ENCODE results near the gene PGGHG.
"Not testable (repeated sequence)": the region's sequence is repeated elsewhere in the genome, so short reads cannot be mapped to it uniquely, and the experiment has no call there.

The PGGHG gene

DNA sequence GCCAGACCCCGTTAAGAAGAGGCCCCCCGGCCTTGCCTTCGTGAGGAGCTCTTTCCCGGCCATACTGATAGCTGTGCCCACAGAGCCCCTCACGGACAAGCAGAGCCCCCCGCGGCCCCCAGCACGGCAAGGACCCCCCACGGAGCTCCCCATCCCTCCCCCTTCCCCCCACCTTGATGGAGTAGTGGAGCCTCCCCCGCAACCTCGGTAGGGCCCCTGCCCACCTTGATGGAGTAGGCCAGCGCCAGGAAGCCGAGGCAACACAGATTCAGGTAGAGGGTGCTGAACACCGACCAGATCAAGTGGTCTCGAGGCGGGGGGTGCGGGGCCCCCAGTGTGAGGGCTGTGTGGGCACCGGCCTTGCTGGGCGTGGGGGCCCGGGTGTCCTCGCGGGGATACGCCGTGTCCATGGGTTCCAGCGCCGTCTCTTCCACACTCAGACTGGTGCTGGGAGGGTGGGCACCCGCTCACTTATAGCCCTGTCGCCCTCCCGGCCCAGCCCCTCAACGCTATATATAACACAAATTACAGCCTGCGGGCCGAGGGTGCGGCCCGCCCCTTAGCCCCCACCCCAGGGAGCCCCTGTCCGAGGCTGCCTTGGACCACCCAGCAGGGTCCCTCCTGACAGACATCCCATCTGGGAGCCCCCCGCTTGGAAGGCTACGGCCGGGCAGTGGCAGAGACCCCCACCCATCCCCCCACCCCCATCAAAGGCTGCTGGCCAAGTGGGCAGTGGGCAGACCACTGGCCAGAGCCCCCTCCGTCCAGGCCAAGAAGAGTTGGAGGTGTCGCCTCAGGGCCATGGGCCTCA is 10.4 kb downstream of the PGGHG start, which contains the start of gene IFITM5:
IFITM5 (minus strand) TSS at position 446 of the 811 bp plus-strand sequence; CDS start at position 410, 36 bp downstream.
- DNase-seq: no peak

- DNase-seq: no peak
Measured at GRCh38 chr11:299951-300735, 11.2 kb downstream of the PGGHG start.

GRCh38 chr11:303363-303762 is 14.4 kb downstream of the PGGHG start:
- no peak for DNase-seq

DNA sequence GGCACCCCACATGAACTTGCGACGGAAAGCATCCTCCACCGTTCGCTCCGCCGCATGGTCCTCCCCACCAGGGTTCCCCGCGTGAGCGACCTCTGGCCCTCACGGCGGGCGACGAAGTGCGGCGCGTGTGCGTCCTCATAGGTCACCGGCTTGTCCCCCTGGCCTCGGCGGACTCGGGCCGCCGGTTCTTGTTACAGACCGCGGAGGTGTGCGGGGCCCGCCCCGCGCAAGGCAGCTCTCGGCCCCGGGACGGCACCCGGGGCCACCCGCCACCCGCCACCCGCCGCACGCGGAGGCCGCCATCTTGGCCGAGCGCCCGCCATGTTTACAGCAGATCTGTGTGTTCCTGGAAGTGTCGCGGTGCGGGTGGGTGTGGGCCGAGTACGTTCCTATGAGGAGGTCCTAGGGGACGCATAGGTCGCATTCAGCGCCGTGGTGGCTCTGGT is 15.2 kb downstream of the PGGHG start:
- no peak for DNase-seq

DNA sequence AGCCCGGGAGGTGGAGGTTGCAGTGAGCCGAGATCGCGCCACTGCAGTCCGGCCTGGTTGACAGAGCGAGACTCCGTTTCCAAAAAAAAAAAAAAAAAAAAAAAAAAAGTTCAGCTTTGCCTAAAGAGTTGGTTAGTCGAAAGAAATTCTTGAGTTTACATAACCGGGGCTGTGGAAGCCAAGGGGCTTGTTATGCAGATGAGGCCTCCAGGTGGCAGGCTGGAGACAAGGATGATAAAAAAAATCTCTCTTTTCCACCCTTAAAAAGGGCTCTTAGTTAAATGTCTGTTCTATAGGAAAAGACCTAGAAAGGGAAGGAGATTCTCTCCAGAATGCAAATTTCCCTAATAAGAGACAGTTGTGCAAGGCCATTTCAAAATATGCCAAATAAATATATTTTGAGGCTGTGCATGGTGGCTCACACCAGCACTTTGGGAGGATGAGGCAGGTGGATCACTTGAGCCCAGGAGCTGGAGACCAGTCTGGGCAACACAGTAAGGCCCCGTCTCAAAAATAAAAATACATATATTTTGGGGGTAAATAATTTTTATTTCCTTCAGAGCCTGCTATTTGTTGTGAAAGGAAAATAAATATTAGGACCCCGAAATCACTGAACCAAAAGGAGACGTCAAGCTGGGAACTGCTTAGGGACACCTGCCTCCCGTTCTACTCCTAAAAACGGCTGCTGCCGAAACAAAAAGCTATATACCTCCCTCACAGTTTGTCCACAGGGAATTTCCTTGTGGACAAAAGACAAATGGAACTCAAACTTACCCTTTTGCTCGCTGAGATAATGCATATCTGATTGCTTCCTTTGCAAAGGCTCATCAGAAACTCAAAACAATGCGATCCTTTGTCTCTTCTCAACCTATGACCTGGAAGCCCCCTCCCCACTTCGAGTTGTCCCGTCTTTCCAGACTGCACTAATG is 16.3 kb downstream of the PGGHG start:
- DNase-seq: peak; percentile 97

- no peak for DNase-seq
Measured at GRCh38 chr11:305844-306211, 16.9 kb downstream of the PGGHG start.

GRCh38 chr11:306645-307371 is 17.9 kb downstream of the PGGHG start:
- DNase-seq: no peak

GRCh38 chr11:307766-308708 is 19.1 kb downstream of the PGGHG start, which contains the start of gene IFITM2:
Gene IFITM2, plus strand, starts transcription at chr11:307816. Its CDS starts 377 bp downstream, at chr11:308193.
- not testable (repeated sequence) for DNase-seq

DNA sequence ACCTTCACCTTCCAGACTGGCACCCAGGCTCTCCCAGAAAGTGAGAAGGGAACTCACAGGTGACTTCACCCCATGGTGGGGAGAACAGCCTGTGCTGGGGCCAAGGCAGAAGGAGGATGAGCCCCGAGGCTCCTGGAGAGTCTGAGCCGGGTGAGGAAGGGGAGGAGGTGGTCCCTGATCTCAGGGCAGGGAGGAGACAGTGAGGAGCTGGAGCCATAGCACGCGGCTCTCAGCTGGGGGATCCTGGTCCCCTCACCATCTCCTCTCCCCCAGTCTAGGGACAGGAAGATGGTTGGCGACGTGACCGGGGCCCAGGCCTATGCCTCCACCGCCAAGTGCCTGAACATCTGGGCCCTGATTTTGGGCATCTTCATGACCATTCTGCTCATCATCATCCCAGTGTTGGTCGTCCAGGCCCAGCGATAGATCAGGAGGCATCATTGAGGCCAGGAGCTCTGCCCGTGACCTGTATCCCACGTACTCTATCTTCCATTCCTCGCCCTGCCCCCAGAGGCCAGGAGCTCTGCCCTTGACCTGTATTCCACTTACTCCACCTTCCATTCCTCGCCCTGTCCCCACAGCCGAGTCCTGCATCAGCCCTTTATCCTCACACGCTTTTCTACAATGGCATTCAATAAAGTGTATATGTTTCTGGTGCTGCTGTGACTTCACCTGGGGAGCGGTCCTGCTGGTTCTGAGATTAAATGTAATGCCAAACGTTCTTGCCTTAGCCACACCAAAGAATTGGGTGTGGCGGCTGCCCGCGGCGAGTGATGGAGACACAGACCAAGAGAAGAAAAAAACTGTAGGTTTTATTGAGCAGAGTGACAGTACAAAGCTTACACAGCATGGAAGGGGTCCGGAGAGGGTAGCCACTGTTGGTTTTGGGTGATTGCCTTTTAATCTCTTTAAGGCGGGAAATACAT is 20.1 kb downstream of the PGGHG start:
- DNase-seq: not testable (repeated sequence)

DNA sequence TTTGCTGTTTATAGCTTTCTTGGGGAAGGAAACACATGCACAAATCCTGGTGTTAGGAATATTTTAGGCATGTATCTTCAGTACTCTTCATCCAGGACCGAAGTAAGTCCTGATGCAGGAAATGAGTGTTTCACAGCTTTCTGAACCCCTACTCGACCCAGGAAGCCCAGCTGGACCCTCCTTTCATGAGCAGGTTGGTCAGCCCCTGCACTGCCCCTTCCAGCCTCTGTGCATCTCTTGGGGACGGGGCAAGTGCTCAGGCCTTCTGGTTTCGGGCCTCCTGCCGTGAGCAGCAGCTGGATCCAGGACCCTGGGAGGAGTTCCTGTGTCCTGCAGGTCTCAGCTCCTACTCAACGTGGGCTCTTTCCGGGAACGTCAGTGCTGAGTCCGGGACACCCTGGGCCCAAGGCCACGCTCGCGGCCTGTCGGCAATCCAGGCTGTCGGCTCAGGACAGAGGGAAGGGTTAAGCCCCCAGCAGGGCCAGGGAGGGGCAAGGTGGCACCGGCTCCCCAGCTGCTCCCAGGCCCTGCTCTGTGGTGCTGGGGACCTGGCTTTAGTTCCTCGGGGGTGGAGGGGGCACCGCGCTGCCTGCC is 21.1 kb downstream of the PGGHG start:
- DNase-seq: peak; percentile 44

DNA sequence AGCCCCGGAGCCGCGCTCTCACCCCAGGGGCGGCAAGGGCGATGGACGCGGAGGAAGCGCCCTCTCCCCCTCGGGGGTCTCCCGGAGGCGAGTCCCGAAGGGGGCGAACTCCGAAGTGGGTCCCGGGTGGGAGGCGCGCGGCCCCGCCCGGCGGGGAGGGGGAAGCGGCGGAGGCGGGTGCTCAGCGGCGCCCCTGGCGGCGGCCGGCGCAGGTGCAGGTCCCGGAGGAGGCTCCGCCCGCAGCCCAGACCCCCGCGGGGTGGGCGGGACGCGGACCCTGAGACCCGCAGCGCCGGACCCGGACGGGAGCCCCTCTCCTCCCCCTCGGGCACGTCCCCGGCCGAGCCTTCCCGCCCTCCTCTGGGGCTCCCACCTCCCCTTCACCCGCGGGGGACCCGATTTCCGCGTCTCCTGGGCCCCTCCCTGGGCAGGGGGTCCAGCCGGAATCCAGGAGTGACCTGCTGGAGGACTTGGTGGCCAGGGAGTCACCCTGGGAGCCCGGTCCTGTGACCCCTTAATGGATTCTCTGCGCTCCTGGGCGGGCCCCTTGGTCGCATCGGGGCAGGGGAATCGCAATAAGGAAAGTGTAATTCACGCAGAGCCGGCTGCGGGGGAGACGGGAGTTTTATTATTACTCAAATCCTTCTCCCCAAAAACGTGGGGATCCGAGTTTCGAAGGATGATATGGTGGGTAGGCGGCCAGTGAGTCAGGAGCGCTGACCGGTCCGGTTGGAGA is 22.3 kb downstream of the PGGHG start:
- not testable (repeated sequence) for DNase-seq

- peak; percentile 38 for DNase-seq
Measured at GRCh38 chr11:312092-312816, 23.3 kb downstream of the PGGHG start.

- peak; percentile 38 for DNase-seq
Measured at GRCh38 chr11:313304-313786, 24.4 kb downstream of the PGGHG start.

GRCh38 chr11:313787-314553 is 25.0 kb downstream of the PGGHG start, which contains the start of gene IFITM1:
Gene IFITM1, plus strand, starts transcription at chr11:314040. Its CDS starts 131 bp downstream, at chr11:314171.
- DNase-seq: no peak

GRCh38 chr11:314554-314875 is 25.6 kb downstream of the PGGHG start:
- not testable (repeated sequence) for DNase-seq

DNA sequence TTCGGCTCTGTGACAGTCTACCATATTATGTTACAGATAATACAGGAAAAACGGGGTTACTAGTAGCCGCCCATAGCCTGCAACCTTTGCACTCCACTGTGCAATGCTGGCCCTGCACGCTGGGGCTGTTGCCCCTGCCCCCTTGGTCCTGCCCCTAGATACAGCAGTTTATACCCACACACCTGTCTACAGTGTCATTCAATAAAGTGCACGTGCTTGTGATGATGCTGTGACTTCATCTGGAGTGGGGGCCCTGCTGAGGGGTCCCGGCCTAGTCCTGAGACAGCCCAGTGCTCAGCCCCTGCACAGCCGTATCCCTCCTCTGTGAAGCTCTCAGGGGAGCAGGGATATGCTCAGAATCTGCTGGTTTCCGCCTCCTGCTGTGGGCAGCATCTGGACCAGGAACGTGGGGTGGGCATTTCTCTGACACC is 26.1 kb downstream of the PGGHG start:
- DNase-seq: peak; percentile 32

DNA sequence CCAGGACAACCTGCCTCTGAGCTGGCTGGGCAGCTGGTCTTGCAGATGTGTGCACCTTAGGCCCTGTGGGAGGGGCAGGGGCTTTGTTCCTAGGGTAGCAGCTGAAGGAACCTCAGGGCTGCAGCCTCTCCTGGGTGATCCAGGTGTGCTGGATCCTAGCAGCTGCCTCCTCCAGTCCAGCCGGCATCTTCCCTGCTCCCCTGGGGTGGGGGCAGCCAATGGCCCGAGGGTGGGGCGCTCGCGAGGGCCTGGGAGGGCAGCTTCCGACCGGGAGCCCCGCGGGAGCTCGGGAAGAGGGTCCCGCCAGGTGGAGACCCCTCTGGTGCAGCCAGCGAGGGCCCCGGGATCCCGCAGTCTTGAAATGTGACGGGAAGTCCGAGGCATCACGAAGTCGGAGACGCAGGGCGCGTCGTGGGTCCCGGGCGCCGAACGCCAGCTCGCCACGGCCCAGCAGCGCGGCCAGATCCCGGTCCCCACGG is 26.6 kb downstream of the PGGHG start:
- peak; percentile 38 for DNase-seq

Measured in 8988T (cell line).